ENCODE measurements around the gene POC1A.

DNA sequence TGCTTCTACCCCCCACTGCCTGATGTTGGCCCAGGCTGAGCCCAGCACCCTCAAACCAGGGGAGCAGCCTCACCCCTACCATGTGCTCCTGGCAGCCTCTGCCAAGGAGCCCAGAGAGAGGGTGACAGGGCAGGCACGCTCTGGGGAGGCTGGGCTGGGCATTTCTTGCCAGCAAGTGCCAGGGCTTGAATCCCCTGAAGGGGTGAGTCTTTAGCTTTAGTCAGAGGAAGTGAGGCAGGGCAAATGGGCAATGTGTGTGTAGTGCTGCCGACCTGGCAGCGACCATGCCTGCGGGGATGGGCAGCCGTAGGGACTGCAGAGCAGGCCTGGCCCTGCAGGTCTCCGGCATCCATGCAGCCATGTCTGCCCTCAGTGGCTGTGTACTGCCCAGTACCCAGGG is 116.0 kb downstream of the POC1A start:
- TF ChIP-seq POLR2AphosphoS5 (IDR thresholded peaks at IDR 0.05; ENCODE audit: low read depth, low read length) (no peak), CTCF (IDR thresholded peaks at IDR 0.05) (no peak), TCF7L2 (IDR thresholded peaks at IDR 0.05; ENCODE audit: low read depth, low read length) (no peak), SIN3A (IDR thresholded peaks at IDR 0.05; ENCODE audit: borderline replicate concordance, insufficient read depth, low read depth, low read length) (no peak), REST (IDR thresholded peaks at IDR 0.05; ENCODE audit: insufficient read depth in 1 of 2, low read depth in 2 of 2, low read length in 1 of 2) (no peak)

Measured in Panc1 (cell line).